HCT116 (cell line): ENCODE data around the gene ARHGAP42. TPM values are rescaled to one million over a fixed set of nuclear protein-coding genes. Genes with fewer than 3 reads are reported as not detected.

Source experiments
- ATAC-seq: fragments of 200-7000 bp; cut with Tn5 transposase; 2 replicates; pipeline ENCODE4 v1.9.1; 2020; ENCODE audit warnings: mild to moderate bottlenecking, moderate library complexity
- BruUV-seq: library from RNA; stranded (reverse); fragments of 400-500 nt; replicated peaks from 2 replicates; lab custom pipeline; 2021; lab: Mats Ljungman, UMichigan
- CTCF ChIA-PET: fragments of 300-600 bp; sonication (Branson Sonifier 250); formaldehyde crosslinking; loops from one replicate; lab custom pipeline; 2021; ENCODE audit warnings: antibody characterized with exemption; lab: Charles Lee
- POLR2A ChIA-PET: fragments of 300-600, 350-600 bp; sonication (Branson Sonifier 250); formaldehyde crosslinking; loops from one replicate; lab custom pipeline; 2021; ENCODE audit warnings: antibody characterized with exemption; lab: Charles Lee
- RAD21 ChIA-PET, 2 experiments: fragments of 300-600 bp; sonication (Branson Sonifier 250); formaldehyde crosslinking; loops; one replicate each; lab custom pipeline; 2023; ENCODE audit warnings: low total read pairs in 2 of 2; ENCODE audit not compliant: uncharacterized antibody in 2 of 2, unreplicated experiment in 2 of 2, low non-redundant PET in 1 of 2; lab: Charles Lee
- DNase-seq: peaks from one replicate; pipeline ENCODE4 v3.0.0-alpha.2; 2010; ENCODE audit warnings: low read depth, low spot score
- H2AFZ ChIP-seq: fragments of 200-600 bp; shearing (Covaris generic), sonication (generic); 2 replicates; pipeline ENCODE4 v1.6.1; 2017; ENCODE audit warnings: low read depth, mixed run types, mixed read lengths, antibody characterized with exemption, low read length; ENCODE audit not compliant: poor library complexity, severe bottlenecking
- H3K27ac ChIP-seq: 2 replicates; pipeline ENCODE4 v1.5.1; 2012; ENCODE audit warnings: low read depth, low read length
- H3K27me3 ChIP-seq: fragments of 200-600 bp; sonication (generic); 2 replicates; pipeline ENCODE4 v1.6.1; 2016; ENCODE audit warnings: mixed run types, low read length, mixed read lengths; ENCODE audit not compliant: insufficient read depth
- H3K36me3 ChIP-seq, 2 experiments: fragments of 200-500 bp in 1 of 2; fragments of 200-600 bp in 1 of 2; sonication (Bioruptor generic) in 1 of 2; sonication (generic) in 1 of 2; 2 replicates each; pipeline versions ENCODE4 v1.5.1 to v1.6.1; 2014 to 2016; ENCODE audit warnings: low read length in 2 of 2, inconsistent platforms in 1 of 2, mixed read lengths in 1 of 2, mixed run types in 1 of 2; ENCODE audit not compliant: insufficient read depth in 2 of 2, control insufficient read depth in 1 of 2
- H3K4me1 ChIP-seq, 2 experiments: fragments of 200-600 bp in 1 of 2; sonication (generic) in 1 of 2; 2 replicates each; pipeline versions ENCODE4 v1.5.1 to v1.6.1; 2012 to 2017; ENCODE audit warnings: low read length in 2 of 2, inconsistent platforms in 1 of 2, mild to moderate bottlenecking in 1 of 2, mixed read lengths in 1 of 2, mixed run types in 1 of 2, moderate library complexity in 1 of 2; ENCODE audit not compliant: insufficient read depth in 2 of 2, control insufficient read depth in 1 of 2
- H3K4me2 ChIP-seq: fragments of 200-600 bp; sonication (generic); 2 replicates; pipeline ENCODE4 v1.6.1; 2017; ENCODE audit warnings: mixed run types, low read length, mixed read lengths
- H3K4me3 ChIP-seq, 2 experiments: fragments of 200-600 bp in 1 of 2; sonication (generic) in 1 of 2; replicated peaks in 1 of 2; 2 replicates each; pipeline ENCODE4 v1.5.1; 2011 to 2016; ENCODE audit warnings: low read length in 2 of 2, control low read depth in 1 of 2, low read depth in 1 of 2, mild to moderate bottlenecking in 1 of 2, mixed read lengths in 1 of 2, mixed run types in 1 of 2
- H3K79me2 ChIP-seq: fragments of 200-600 bp; sonication (generic); 2 replicates; pipeline ENCODE4 v1.6.1; 2017; ENCODE audit warnings: mild to moderate bottlenecking, mixed run types, low read length, moderate library complexity, mixed read lengths; ENCODE audit not compliant: insufficient read depth
- H3K9ac ChIP-seq: fragments of 200-600 bp; sonication (generic); 2 replicates; pipeline ENCODE4 v1.6.1; 2016; ENCODE audit warnings: low read length, mixed read lengths
- H3K9me2 ChIP-seq: fragments of 200-600 bp; sonication (generic), shearing (Covaris generic); 2 replicates; pipeline ENCODE4 v1.6.1; 2017; ENCODE audit warnings: mixed run types, mild to moderate bottlenecking, moderate library complexity; ENCODE audit not compliant: insufficient read depth
- H3K9me3 ChIP-seq, 2 experiments: fragments of 200-500 bp in 1 of 2; fragments of 200-600 bp in 1 of 2; sonication (Bioruptor generic) in 1 of 2; sonication (generic) in 1 of 2; 2 replicates each; pipeline ENCODE4 v1.6.1; 2014 to 2017; ENCODE audit warnings: low read length in 2 of 2, mixed read lengths in 2 of 2, inconsistent platforms in 1 of 2, low read depth in 1 of 2, mild to moderate bottlenecking in 1 of 2, mixed run types in 1 of 2, moderate library complexity in 1 of 2; ENCODE audit not compliant: control insufficient read depth in 1 of 2, insufficient read depth in 1 of 2
- H4K20me1 ChIP-seq: fragments of 200-600 bp; sonication (generic), shearing (Covaris generic); 2 replicates; pipeline ENCODE4 v1.6.1; 2017; ENCODE audit warnings: mixed run types, mild to moderate bottlenecking, moderate library complexity; ENCODE audit not compliant: insufficient read depth
- ATF3 ChIP-seq: IDR thresholded peaks from 2 replicates; pipeline ENCODE4 v1.6.1; 2012
- CBX3 ChIP-seq: IDR thresholded peaks from 2 replicates; pipeline ENCODE4 v1.6.1; 2012; ENCODE audit warnings: low read depth
- CEBPB ChIP-seq: IDR thresholded peaks from 2 replicates; pipeline ENCODE4 v1.6.1; 2012; ENCODE audit warnings: low read depth
- EGR1 ChIP-seq: IDR thresholded peaks from 2 replicates; pipeline ENCODE4 v1.6.1; 2012; ENCODE audit warnings: low read depth
- ELF1 ChIP-seq: IDR thresholded peaks from 2 replicates; pipeline ENCODE4 v1.6.1; 2012; ENCODE audit warnings: low read depth, borderline replicate concordance
- EZH2 ChIP-seq: fragments of 200-600 bp; sonication (generic); IDR thresholded peaks from 2 replicates; pipeline ENCODE4 v1.6.1; 2017; ENCODE audit warnings: antibody characterized with exemption, mixed run types
- EZH2phosphoT487 ChIP-seq: fragments of 200-600 bp; IDR thresholded peaks from 2 replicates; pipeline ENCODE4 v1.6.1; 2018; ENCODE audit warnings: antibody characterized with exemption, borderline replicate concordance
- JUND ChIP-seq: IDR thresholded peaks from 2 replicates; pipeline ENCODE4 v1.6.1; 2012
- POLR2A ChIP-seq: IDR thresholded peaks from 2 replicates; pipeline ENCODE4 v1.7.0; 2011; ENCODE audit warnings: borderline replicate concordance; ENCODE audit not compliant: insufficient read depth, insufficient read length; ENCODE audit errors: extremely low read depth
- POLR2AphosphoS5 ChIP-seq: IDR thresholded peaks from 2 replicates; pipeline ENCODE4 v1.6.1; 2011; ENCODE audit warnings: mild to moderate bottlenecking, low read depth, low read length, moderate library complexity
- RAD21 ChIP-seq: IDR thresholded peaks from 2 replicates; pipeline ENCODE4 v1.6.1; 2012; ENCODE audit warnings: low read depth, mild to moderate bottlenecking
- SIN3A ChIP-seq: IDR thresholded peaks from 2 replicates; pipeline ENCODE4 v1.6.1; 2012; ENCODE audit warnings: low read depth
- SRF ChIP-seq: IDR thresholded peaks from 2 replicates; pipeline ENCODE4 v1.6.1; 2012; ENCODE audit warnings: low read depth
- TCF7L2 ChIP-seq: IDR thresholded peaks from 2 replicates; pipeline ENCODE4 v1.7.0; 2011; ENCODE audit warnings: borderline replicate concordance, inconsistent platforms; ENCODE audit not compliant: insufficient read depth, insufficient read length; ENCODE audit errors: extremely low read depth
- ZBTB33 ChIP-seq: IDR thresholded peaks from 2 replicates; pipeline ENCODE4 v1.6.1; 2011; ENCODE audit warnings: mild to moderate bottlenecking, low read length, moderate library complexity; ENCODE audit not compliant: insufficient replicate concordance; ENCODE audit errors: extremely low read depth
- ZFX ChIP-seq: fragments of 450-650 bp; IDR thresholded peaks from 2 replicates; pipeline ENCODE4 v1.6.1; 2017
- ZNF274 ChIP-seq: fragments of 200-500 bp; sonication (Bioruptor generic); IDR thresholded peaks from 2 replicates; pipeline ENCODE4 v1.6.1; 2014; ENCODE audit warnings: mild to moderate bottlenecking, low read depth, low read length, inconsistent platforms
- intact Hi-C: fragments of 100-400 bp; cut with micrococcal nuclease; formaldehyde crosslinking; loops from 2 replicates; pipeline ENCODE4 v1.10.0; 2022
- total RNA-seq: library from RNA; stranded (reverse); gene quantifications from one replicate; pipeline ENCODE4 v1.2.1, GENCODE V29; 2021; ENCODE audit not compliant: unreplicated experiment

Gene ARHGAP42
- total RNA-seq, 1 experiment from 2014 or later: 12.3 TPM

GRCh38 chr11:100691896-100692653 is 5.0 kb downstream of the ARHGAP42 start:
- ATAC-seq (no peak), DNase-seq (no peak)
- ChIA-PET RAD21 (no interaction called here), CTCF (no interaction called here), POLR2A (interaction anchor here (1.0 kb wide), 1 partner anchor 10 kb away, joined by 3 read pairs; no protein-coding TSS in a partner anchor)
- peaks cover 68% of the 10 kb centered on the region for H3K79me2 ChIP-seq
- no peaks in the 10 kb centered on the region for H3K36me3 ChIP-seq
- no peak overlapping the region for H3K27ac ChIP-seq
- H3K4me3 ChIP-seq: no peak overlapping the region
- no peaks in the 10 kb centered on the region for H3K9me2 ChIP-seq
- no peak for TF ChIP-seq EZH2
- TF ChIP-seq ZFX: no peak
- H3K4me1 ChIP-seq: peaks cover 0 to 19% of the 10 kb centered on the region in 2 experiments; a peak in 2 of 4 replicates
- H3K27me3 ChIP-seq: no peaks in the 10 kb centered on the region
- H3K9ac ChIP-seq: no peak overlapping the region
- no TSS peak for BruUV-seq
- H4K20me1 ChIP-seq: no peaks in the 10 kb centered on the region
- H3K4me2 ChIP-seq: no peak overlapping the region
- intact Hi-C loops: no loop called here
- H2AFZ ChIP-seq: no peak overlapping the region
- no peaks in the 10 kb centered on the region for H3K9me3 ChIP-seq

GRCh38 chr11:100695911-100696310 is 8.8 kb downstream of the ARHGAP42 start:
- ChIA-PET RAD21 (no interaction called here), POLR2A (no interaction called here), CTCF (interaction anchor here (1.1 kb wide), 1 partner anchor 12 kb away, joined by 3 read pairs; no protein-coding TSS in a partner anchor)
- H2AFZ ChIP-seq: no peak overlapping the region
- no peak overlapping the region for H3K9ac ChIP-seq
- H3K36me3 ChIP-seq: no peaks in the 10 kb centered on the region
- H3K4me3 ChIP-seq: no peak overlapping the region
- no peak overlapping the region for H3K4me2 ChIP-seq
- no TSS peak for BruUV-seq
- H3K9me2 ChIP-seq: no peaks in the 10 kb centered on the region
- H3K27me3 ChIP-seq: no peaks in the 10 kb centered on the region
- DNase-seq (no peak), ATAC-seq (no peak)
- H3K4me1 ChIP-seq: peaks cover 0 to 7% of the 10 kb centered on the region in 2 experiments; a peak in 2 of 4 replicates
- intact Hi-C loops: no loop called here
- no peaks in the 10 kb centered on the region for H4K20me1 ChIP-seq
- no peaks in the 10 kb centered on the region for H3K9me3 ChIP-seq
- peaks cover 52% of the 10 kb centered on the region for H3K79me2 ChIP-seq
- no peak overlapping the region for H3K27ac ChIP-seq
- TF ChIP-seq POLR2AphosphoS5 (no peak), SIN3A (no peak), POLR2A (no peak), CEBPB (no peak), ELF1 (no peak), CBX3 (no peak), ZBTB33 (no peak), ATF3 (no peak), EZH2 (no peak), EZH2phosphoT487 (no peak), TCF7L2 (no peak), RAD21 (no peak), JUND (no peak), ZNF274 (no peak), SRF (no peak), EGR1 (no peak)
